ENCODE data around the gene TGOLN2.

- TF ChIP-seq CTCF (conservative IDR thresholded peaks at IDR 0.05; ENCODE audit: low read depth, low read length) (no peak), EZH2 (IDR thresholded peaks at IDR 0.05; ENCODE audit: borderline replicate concordance, low read depth, low read length, poor library complexity, severe bottlenecking) (no peak)
Observed at GRCh38 chr2:85307527-85307897, 20.3 kb downstream of the TGOLN2 start.

All from A673 (cell line).